ENCODE measurements around the gene DLG5.

DNA sequence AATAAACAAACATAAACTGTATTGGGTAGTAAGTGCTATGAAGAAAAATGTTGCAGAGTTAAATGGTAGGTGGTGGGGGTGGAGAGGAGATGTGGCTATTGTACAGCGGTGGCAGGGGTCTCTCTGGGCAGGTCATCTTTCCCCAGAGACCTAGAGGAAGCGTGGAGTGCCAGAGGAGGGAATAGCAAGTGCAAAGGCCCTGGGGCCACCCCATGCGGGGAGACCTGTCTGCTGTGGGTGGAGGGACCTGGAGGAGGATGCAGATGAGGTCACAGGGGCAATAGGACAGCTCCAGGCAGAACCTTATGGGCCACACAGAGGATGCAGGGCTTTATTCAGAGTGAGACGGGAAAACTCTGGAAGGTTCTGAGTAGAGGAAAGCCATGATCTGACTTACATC is 47.5 kb downstream of the DLG5 start:
- TF ChIP-seq, protein P1, sequence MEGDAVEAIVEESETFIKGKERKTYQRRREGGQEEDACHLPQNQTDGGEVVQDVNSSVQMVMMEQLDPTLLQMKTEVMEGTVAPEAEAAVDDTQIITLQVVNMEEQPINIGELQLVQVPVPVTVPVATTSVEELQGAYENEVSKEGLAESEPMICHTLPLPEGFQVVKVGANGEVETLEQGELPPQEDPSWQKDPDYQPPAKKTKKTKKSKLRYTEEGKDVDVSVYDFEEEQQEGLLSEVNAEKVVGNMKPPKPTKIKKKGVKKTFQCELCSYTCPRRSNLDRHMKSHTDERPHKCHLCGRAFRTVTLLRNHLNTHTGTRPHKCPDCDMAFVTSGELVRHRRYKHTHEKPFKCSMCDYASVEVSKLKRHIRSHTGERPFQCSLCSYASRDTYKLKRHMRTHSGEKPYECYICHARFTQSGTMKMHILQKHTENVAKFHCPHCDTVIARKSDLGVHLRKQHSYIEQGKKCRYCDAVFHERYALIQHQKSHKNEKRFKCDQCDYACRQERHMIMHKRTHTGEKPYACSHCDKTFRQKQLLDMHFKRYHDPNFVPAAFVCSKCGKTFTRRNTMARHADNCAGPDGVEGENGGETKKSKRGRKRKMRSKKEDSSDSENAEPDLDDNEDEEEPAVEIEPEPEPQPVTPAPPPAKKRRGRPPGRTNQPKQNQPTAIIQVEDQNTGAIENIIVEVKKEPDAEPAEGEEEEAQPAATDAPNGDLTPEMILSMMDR (IDR thresholded peaks at IDR 0.05) = no peak
- TF ChIP-seq EZH2 (IDR thresholded peaks at IDR 0.05; ENCODE audit: borderline replicate concordance, insufficient read depth, low read depth, low read length, poor library complexity, severe bottlenecking) = no peak
